ENCODE data around the gene SMARCD3.

GRCh38 chr7:151242159-151243044 lies 6.1 kb downstream of the SMARCD3 start:
- TF ChIP-seq TAF1 (IDR thresholded peaks at IDR 0.05; ENCODE audit: low read depth, low read length) = no peak
- no peak for TF ChIP-seq POLR2A (IDR thresholded peaks at IDR 0.05; ENCODE audit: low read depth, low read length)
- TF ChIP-seq SPI1 (IDR thresholded peaks at IDR 0.05; ENCODE audit: low read depth, low read length) = no peak
- 0 out of 2 replicates have a peak, but pooled peaks have one; percentile 8 for TF ChIP-seq POLR2AphosphoS5 (IDR thresholded peaks at IDR 0.05; ENCODE audit: low read depth, low read length)
- no peak for TF ChIP-seq POU2F2 (IDR thresholded peaks at IDR 0.05; ENCODE audit: low read depth, low read length)
- no peak for TF ChIP-seq PAX5 (IDR thresholded peaks at IDR 0.05; ENCODE audit: insufficient read depth, low read length, severe bottlenecking)

Data from GM12891 (cell line).